Activated CD4-positive, alpha-beta T cell treated with anti-CD3 and anti-CD28 coated beads for 48 hours (primary cell): ENCODE data around the gene KIF26A.

Experiments
- DNase-seq: peaks from one replicate; pipeline ENCODE4 v3.0.0-alpha.2; 2020

The KIF26A gene

GRCh38 chr14:104161602-104162367 is 23.4 kb downstream of the KIF26A start:
- DNase-seq = no peak

GRCh38 chr14:104162495-104162894 is 24.1 kb downstream of the KIF26A start:
- no peak for DNase-seq

GRCh38 chr14:104163541-104163940 is 25.2 kb downstream of the KIF26A start:
- DNase-seq = no peak

GRCh38 chr14:104164041-104164440 is 25.7 kb downstream of the KIF26A start:
- DNase-seq = no peak

GRCh38 chr14:104164512-104164911 is 26.1 kb downstream of the KIF26A start:
- no peak for DNase-seq

- DNase-seq = no peak
Observed at GRCh38 chr14:104166698-104167097, 28.3 kb downstream of the KIF26A start.

- no peak for DNase-seq
Observed at GRCh38 chr14:104168603-104169002, 30.2 kb downstream of the KIF26A start.

GRCh38 chr14:104169005-104169698 is 30.8 kb downstream of the KIF26A start:
- DNase-seq = no peak

GRCh38 chr14:104169699-104170479 is 31.5 kb downstream of the KIF26A start:
- DNase-seq = no peak

- no peak for DNase-seq
Observed at GRCh38 chr14:104171029-104171697, 32.8 kb downstream of the KIF26A start.

- DNase-seq = no peak
Observed at GRCh38 chr14:104171895-104172294, 33.5 kb downstream of the KIF26A start.

- no peak for DNase-seq
Observed at GRCh38 chr14:104172349-104172748, 34.0 kb downstream of the KIF26A start.

GRCh38 chr14:104172880-104173279 is 34.5 kb downstream of the KIF26A start:
- DNase-seq = no peak

GRCh38 chr14:104174051-104174450 is 35.7 kb downstream of the KIF26A start:
- no peak for DNase-seq

GRCh38 chr14:104175041-104175440 is 36.7 kb downstream of the KIF26A start:
- DNase-seq = no peak

GRCh38 chr14:104175811-104176210 is 37.4 kb downstream of the KIF26A start:
- DNase-seq = no peak

GRCh38 chr14:104176611-104177010 is 38.2 kb downstream of the KIF26A start:
- DNase-seq = no peak

- no peak for DNase-seq
Observed at GRCh38 chr14:104177411-104177810, 39.0 kb downstream of the KIF26A start.

- DNase-seq = no peak
Observed at GRCh38 chr14:104178279-104178678, 39.9 kb downstream of the KIF26A start.

- no peak for DNase-seq
Observed at GRCh38 chr14:104179126-104179525, 40.7 kb downstream of the KIF26A start.

- DNase-seq = no peak
Observed at GRCh38 chr14:104179564-104180129, 41.3 kb downstream of the KIF26A start.

GRCh38 chr14:104180561-104181165 is 42.3 kb downstream of the KIF26A start:
- DNase-seq = no peak
